ENCODE results near the gene LLGL2. TPM values are rescaled to one million over a fixed set of nuclear protein-coding genes. Genes with fewer than 3 reads are reported as not detected.

LLGL2 gene
- total RNA-seq, 1 donor from 2014 or later, result 50.6 TPM

DNA sequence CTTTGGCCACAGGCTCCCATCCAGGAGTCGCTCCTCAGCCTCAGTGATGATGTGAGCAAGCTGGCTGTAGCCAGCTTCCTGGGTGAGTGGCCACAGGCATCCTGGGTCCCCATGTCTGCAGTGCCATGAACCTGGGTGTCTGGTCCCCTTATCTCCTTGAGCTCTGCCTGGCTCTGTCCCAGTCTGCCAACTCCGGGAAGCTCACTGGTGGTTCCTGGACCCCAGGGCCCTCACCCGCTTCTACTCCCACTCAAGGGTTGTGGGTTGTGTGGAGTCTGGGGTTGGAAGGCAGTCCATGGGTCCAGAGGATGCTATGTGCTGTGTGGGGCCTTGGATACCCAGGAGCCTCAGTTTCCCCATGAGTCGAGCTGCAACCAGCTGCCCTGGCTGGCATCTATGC is 96.0 kb downstream of the LLGL2 start:
- no peak for DNase-seq (ENCODE audit: low read depth)
- no peaks in the 10 kb centered on the region for H3K36me3 ChIP-seq (ENCODE audit: control insufficient read depth, insufficient read depth, low read length)
- H3K4me3 ChIP-seq (ENCODE audit: low read depth, low read length), result no peak overlapping the region
- H3K27me3 ChIP-seq (ENCODE audit: control insufficient read depth, insufficient read depth, low read length), result peaks cover 20% of the 10 kb centered on the region
- TF ChIP-seq, protein P1, sequence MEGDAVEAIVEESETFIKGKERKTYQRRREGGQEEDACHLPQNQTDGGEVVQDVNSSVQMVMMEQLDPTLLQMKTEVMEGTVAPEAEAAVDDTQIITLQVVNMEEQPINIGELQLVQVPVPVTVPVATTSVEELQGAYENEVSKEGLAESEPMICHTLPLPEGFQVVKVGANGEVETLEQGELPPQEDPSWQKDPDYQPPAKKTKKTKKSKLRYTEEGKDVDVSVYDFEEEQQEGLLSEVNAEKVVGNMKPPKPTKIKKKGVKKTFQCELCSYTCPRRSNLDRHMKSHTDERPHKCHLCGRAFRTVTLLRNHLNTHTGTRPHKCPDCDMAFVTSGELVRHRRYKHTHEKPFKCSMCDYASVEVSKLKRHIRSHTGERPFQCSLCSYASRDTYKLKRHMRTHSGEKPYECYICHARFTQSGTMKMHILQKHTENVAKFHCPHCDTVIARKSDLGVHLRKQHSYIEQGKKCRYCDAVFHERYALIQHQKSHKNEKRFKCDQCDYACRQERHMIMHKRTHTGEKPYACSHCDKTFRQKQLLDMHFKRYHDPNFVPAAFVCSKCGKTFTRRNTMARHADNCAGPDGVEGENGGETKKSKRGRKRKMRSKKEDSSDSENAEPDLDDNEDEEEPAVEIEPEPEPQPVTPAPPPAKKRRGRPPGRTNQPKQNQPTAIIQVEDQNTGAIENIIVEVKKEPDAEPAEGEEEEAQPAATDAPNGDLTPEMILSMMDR (IDR thresholded peaks at IDR 0.05; ENCODE audit: insufficient read depth, low read length, poor library complexity, severe bottlenecking), result no peak

DNA sequence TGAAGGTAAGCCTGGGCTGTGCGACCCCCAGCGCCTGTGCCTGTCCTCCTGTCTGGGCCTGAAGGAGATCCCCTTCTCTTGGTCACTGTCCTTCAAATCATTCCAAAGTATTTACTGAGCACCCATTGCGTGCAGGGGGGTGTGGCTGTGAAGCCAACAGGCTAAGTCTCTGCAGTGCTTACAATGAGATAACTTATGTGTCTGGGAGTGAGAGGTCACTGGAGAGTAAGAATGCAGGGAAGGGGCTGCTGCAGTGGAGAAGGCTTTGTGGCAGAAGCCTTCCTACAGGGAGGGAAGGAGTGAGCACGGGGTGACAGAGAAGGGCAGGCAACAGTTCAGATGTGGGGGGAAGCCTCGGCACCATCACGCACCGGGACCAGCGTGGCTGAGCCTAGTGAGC is 96.6 kb downstream of the LLGL2 start:
- H3K36me3 ChIP-seq (ENCODE audit: control insufficient read depth, insufficient read depth, low read length), result no peaks in the 10 kb centered on the region
- DNase-seq (ENCODE audit: low read depth), result no peak
- peaks cover 20% of the 10 kb centered on the region for H3K27me3 ChIP-seq (ENCODE audit: control insufficient read depth, insufficient read depth, low read length)
- TF ChIP-seq, protein P1 (IDR thresholded peaks at IDR 0.05; ENCODE audit: insufficient read depth, low read length, poor library complexity, severe bottlenecking), result no peak
- H3K4me3 ChIP-seq (ENCODE audit: low read depth, low read length), result no peak overlapping the region

GRCh38 chr17:75622771-75623273 is 97.3 kb downstream of the LLGL2 start:
- peaks cover 17% of the 10 kb centered on the region for H3K27me3 ChIP-seq (ENCODE audit: control insufficient read depth, insufficient read depth, low read length)
- H3K4me3 ChIP-seq (ENCODE audit: low read depth, low read length), result no peak overlapping the region
- no peak for DNase-seq (ENCODE audit: low read depth)

DNA sequence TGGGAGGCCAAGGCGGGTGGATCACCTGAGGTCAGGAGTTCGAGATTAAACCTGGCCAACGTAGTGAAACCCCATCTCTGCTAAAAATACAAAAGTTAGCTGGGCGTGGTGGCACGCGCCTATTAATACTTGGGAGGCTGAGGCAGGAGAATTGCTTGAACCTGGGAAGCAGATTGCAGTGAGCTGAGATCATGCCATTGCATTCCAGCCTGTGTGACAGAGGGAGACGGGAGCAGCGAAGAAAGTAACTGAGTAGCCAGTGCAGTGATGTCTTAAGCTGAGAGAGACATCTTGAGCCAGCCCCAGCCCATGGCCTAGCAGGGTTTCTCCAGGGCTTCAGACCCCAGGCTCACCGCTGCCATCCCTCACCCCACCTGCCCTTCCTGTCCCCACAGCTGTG is 97.9 kb downstream of the LLGL2 start:
- no peak for DNase-seq (ENCODE audit: low read depth)
- H3K4me3 ChIP-seq (ENCODE audit: low read depth, low read length), result no peak overlapping the region
- TF ChIP-seq, protein P1 (IDR thresholded peaks at IDR 0.05; ENCODE audit: insufficient read depth, low read length, poor library complexity, severe bottlenecking), result no peak
- H3K27me3 ChIP-seq (ENCODE audit: control insufficient read depth, insufficient read depth, low read length), result peaks cover 17% of the 10 kb centered on the region
- no peaks in the 10 kb centered on the region for H3K36me3 ChIP-seq (ENCODE audit: control insufficient read depth, insufficient read depth, low read length)

More at GRCh38 chr17:75622771-75623273, 97.3 kb downstream of the LLGL2 start:
- TF ChIP-seq, protein P1 (IDR thresholded peaks at IDR 0.05; ENCODE audit: insufficient read depth, low read length, poor library complexity, severe bottlenecking), result no peak
- H3K36me3 ChIP-seq (ENCODE audit: control insufficient read depth, insufficient read depth, low read length), result no peaks in the 10 kb centered on the region

GRCh38 chr17:75624021-75624420 is 98.5 kb downstream of the LLGL2 start:
- TF ChIP-seq, protein P1 (IDR thresholded peaks at IDR 0.05; ENCODE audit: insufficient read depth, low read length, poor library complexity, severe bottlenecking), result no peak
- peaks cover 17% of the 10 kb centered on the region for H3K27me3 ChIP-seq (ENCODE audit: control insufficient read depth, insufficient read depth, low read length)
- H3K36me3 ChIP-seq (ENCODE audit: control insufficient read depth, insufficient read depth, low read length), result no peaks in the 10 kb centered on the region
- no peak for DNase-seq (ENCODE audit: low read depth)
- H3K4me3 ChIP-seq (ENCODE audit: low read depth, low read length), result no peak overlapping the region

Other genes with a start within 250 kb of the LLGL2 start
- gene SLC25A19, start 236.3 kb upstream of the LLGL2 start, total RNA-seq, result 6.0 and 7.1 TPM in 2 replicates
- 71.9 and 121 TPM in 2 replicates for gene GRB2, start 120.0 kb upstream of the LLGL2 start, total RNA-seq
- gene TMEM94, start 69.1 kb upstream of the LLGL2 start, total RNA-seq, result 72.7 and 86.4 TPM in 2 replicates
- 14.7 and 18.3 TPM in 2 replicates for gene CASKIN2, start 10.2 kb upstream of the LLGL2 start, total RNA-seq
- gene TSEN54, start 9.2 kb upstream of the LLGL2 start, total RNA-seq, result 22.5 and 23.5 TPM in 2 replicates
- 4.3 and 5.9 TPM in 2 replicates for gene MYO15B, start 62.1 kb downstream of the LLGL2 start, total RNA-seq
- gene SMIM5, start 107.7 kb downstream of the LLGL2 start, total RNA-seq, result 0.89 and 1.7 TPM in 2 replicates
- gene RECQL5, start 141.5 kb downstream of the LLGL2 start, total RNA-seq, result 18.7 and 29.5 TPM in 2 replicates
- gene SAP30BP, start 141.6 kb downstream of the LLGL2 start, total RNA-seq, result 58.6 and 59.6 TPM in 2 replicates
- 17.8 and 27.9 TPM in 2 replicates for gene ITGB4, start 195.8 kb downstream of the LLGL2 start, total RNA-seq
- gene GALK1, start 239.5 kb downstream of the LLGL2 start, total RNA-seq, result 18.7 and 21.2 TPM in 2 replicates